Body of pancreas (tissue), 4 donors: Measurements from ENCODE around the gene NEK1. TPM values are rescaled to one million over a fixed set of nuclear protein-coding genes. Genes with fewer than 3 reads are reported as not detected.

Source experiments
- ATAC-seq: fragments of 150-250 bp; one replicate; pipeline ENCODE4 v1.9.1; 2016
- DNase-seq, 4 donors: peaks; one replicate each; pipeline ENCODE4 v3.0.0-alpha.2; 2019
- H3K27ac ChIP-seq, 4 donors: fragments of 200-600 bp; sonication (generic); 1 replicate in 3 of 4; 2 replicates in 1 of 4; pipeline versions ENCODE4 v1.5.1 to v1.6.1; 2016 to 2019; ENCODE audit warnings: mild to moderate bottlenecking in 1 of 4, mixed read lengths in 1 of 4, moderate library complexity in 1 of 4
- H3K27me3 ChIP-seq, 2 donors: fragments of 200-600 bp; sonication (generic); one replicate each; pipeline ENCODE4 v1.6.0; 2016; ENCODE audit warnings: mild to moderate bottlenecking in 1 of 2
- H3K36me3 ChIP-seq, 2 donors: fragments of 200-600 bp; sonication (generic); replicated peaks in 1 of 2; 2 replicates each; pipeline ENCODE4 v1.5.1; 2016; ENCODE audit warnings: low read depth in 2 of 2; ENCODE audit not compliant: insufficient read depth in 1 of 2
- H3K4me1 ChIP-seq: fragments of 200-600 bp; sonication (generic); one replicate; pipeline ENCODE4 v1.6.0; 2016
- H3K4me3 ChIP-seq, 2 donors: fragments of 200-600 bp; sonication (generic); 1 replicate in 1 of 2; 2 replicates in 1 of 2; pipeline ENCODE4 v1.5.1; 2016 to 2019
- H3K9me3 ChIP-seq, 3 donors: fragments of 200-600 bp; sonication (generic); 1 replicate in 2 of 3; 2 replicates in 1 of 3; pipeline ENCODE4 v1.5.1; 2016
- CTCF ChIP-seq, 7 experiments: fragments of 450-650 bp in 4 of 7; fragments of 200-600 bp in 3 of 7; sonication (generic) in 3 of 7; IDR thresholded peaks; one replicate each; pipeline ENCODE4 v1.5.1; 2016 to 2019; ENCODE audit warnings: antibody characterized with exemption in 7 of 7
- POLR2A ChIP-seq, 3 donors: fragments of 450-650 bp; IDR thresholded peaks; one replicate each; pipeline ENCODE4 v1.6.1; 2016; ENCODE audit warnings: antibody characterized with exemption in 3 of 3, mild to moderate bottlenecking in 2 of 3
- WGBS, 2 donors: methylation state at CpG; one replicate each; pipeline ENCODE4 v1.1.5; 2017; 5-methylcytosine and 5-hydroxymethylcytosine counted together
- intact Hi-C: fragments of 100-400 bp; cut with DNase I; formaldehyde crosslinking; loops from one replicate; pipeline ENCODE4 v1.15.1; 2023
- total RNA-seq, 2 donors: library from RNA; depleted of rRNA; stranded (reverse); fragments of >200 nt; gene quantifications; one replicate each; pipeline ENCODE4 v1.1.0, GENCODE V29; 2016

The NEK1 gene
- total RNA-seq, 2 donors from 2014 or later, result 6.3 to 12.2 TPM

- no peak for DNase-seq
- WGBS, 2 donors, result 82 to 84% methylated on average over 4 of the region's 4 CpGs
- peaks cover 12% of the 10 kb centered on the region for H3K4me1 ChIP-seq
- intact Hi-C loops, result no loop called here
- TF ChIP-seq CTCF (IDR thresholded peaks at IDR 0.05), result no peak
- TF ChIP-seq POLR2A (IDR thresholded peaks at IDR 0.05), result no peak
- no peaks in the 10 kb centered on the region for H3K9me3 ChIP-seq
- H3K36me3 ChIP-seq, result no peaks in the 10 kb centered on the region
- no peaks in the 10 kb centered on the region for H3K27me3 ChIP-seq
- no peak overlapping the region for H3K4me3 ChIP-seq
- H3K27ac ChIP-seq, result peak overlapping the region; percentile 86 to 98 (median 96)
- ATAC-seq, result no peak
These were observed 6.6 kb upstream of the NEK1 start for GRCh38 chr4:169618986-169619385.

- Histone ChIP-seq H3K4me1 (peaks cover 11% of the 10 kb centered on the region), H3K27me3 (no peaks in the 10 kb centered on the region), H3K36me3 (no peaks in the 10 kb centered on the region), H3K9me3 (no peaks in the 10 kb centered on the region), H3K4me3 (no peak overlapping the region), H3K27ac (no peak overlapping the region)
- 56 to 57% methylated on average over 3 of the region's 3 CpGs for WGBS, 2 donors
- no peak for TF ChIP-seq POLR2A (IDR thresholded peaks at IDR 0.05)
- no peak for TF ChIP-seq CTCF (IDR thresholded peaks at IDR 0.05)
- no peak for DNase-seq
- intact Hi-C loops, result no loop called here
- no peak for ATAC-seq
These were observed 5.9 kb upstream of the NEK1 start for GRCh38 chr4:169618286-169618685.

- Histone ChIP-seq H3K27ac (no peak overlapping the region), H3K4me1 (peaks cover 12% of the 10 kb centered on the region), H3K36me3 (no peaks in the 10 kb centered on the region), H3K27me3 (no peaks in the 10 kb centered on the region), H3K9me3 (no peaks in the 10 kb centered on the region), H3K4me3 (no peak overlapping the region)
- intact Hi-C loops, result no loop called here
- ATAC-seq, result no peak
- no peak for DNase-seq
- TF ChIP-seq POLR2A (IDR thresholded peaks at IDR 0.05) (no peak), CTCF (IDR thresholded peaks at IDR 0.05) (no peak)
- WGBS, 2 donors, result 75 to 89% methylated on average over 2 of the region's 2 CpGs
These were observed 4.9 kb upstream of the NEK1 start for GRCh38 chr4:169617306-169617705.

- DNase-seq (no peak), ATAC-seq (no peak)
- H3K27ac ChIP-seq, result no peak overlapping the region
- no peaks in the 10 kb centered on the region for H3K9me3 ChIP-seq
- peaks cover 12% of the 10 kb centered on the region for H3K4me1 ChIP-seq
- no peaks in the 10 kb centered on the region for H3K36me3 ChIP-seq
- intact Hi-C loops, result no loop called here
- H3K27me3 ChIP-seq, result no peaks in the 10 kb centered on the region
- TF ChIP-seq CTCF (IDR thresholded peaks at IDR 0.05) (no peak), POLR2A (IDR thresholded peaks at IDR 0.05) (no peak)
- no peak overlapping the region for H3K4me3 ChIP-seq
These were observed 4.5 kb upstream of the NEK1 start for GRCh38 chr4:169616846-169617245.

- Histone ChIP-seq H3K9me3 (no peaks in the 10 kb centered on the region), H3K4me1 (peaks cover 22% of the 10 kb centered on the region), H3K36me3 (no peaks in the 10 kb centered on the region), H3K4me3 (no peak overlapping the region), H3K27me3 (no peaks in the 10 kb centered on the region), H3K27ac (no peak overlapping the region)
- 64 to 70% methylated on average over 4 of the region's 4 CpGs for WGBS, 2 donors
- DNase-seq (no peak), ATAC-seq (no peak)
- TF ChIP-seq CTCF (IDR thresholded peaks at IDR 0.05), result no peak
- TF ChIP-seq POLR2A (IDR thresholded peaks at IDR 0.05), result no peak
- intact Hi-C loops, result no loop called here
These were observed 3.2 kb upstream of the NEK1 start for GRCh38 chr4:169615467-169616106.
